Activated CD4-positive, alpha-beta T cell treated with anti-CD3 and anti-CD28 coated beads for 1 hour (primary cell): Measurements from ENCODE around the gene VWA3A.
"Not testable (repeated sequence)": the region's sequence is repeated elsewhere in the genome, so short reads cannot be mapped to it uniquely, and the experiment has no call there.

Experiments
- DNase-seq: peaks from one replicate; pipeline ENCODE4 v3.0.0-alpha.2; 2020

VWA3A gene

DNA sequence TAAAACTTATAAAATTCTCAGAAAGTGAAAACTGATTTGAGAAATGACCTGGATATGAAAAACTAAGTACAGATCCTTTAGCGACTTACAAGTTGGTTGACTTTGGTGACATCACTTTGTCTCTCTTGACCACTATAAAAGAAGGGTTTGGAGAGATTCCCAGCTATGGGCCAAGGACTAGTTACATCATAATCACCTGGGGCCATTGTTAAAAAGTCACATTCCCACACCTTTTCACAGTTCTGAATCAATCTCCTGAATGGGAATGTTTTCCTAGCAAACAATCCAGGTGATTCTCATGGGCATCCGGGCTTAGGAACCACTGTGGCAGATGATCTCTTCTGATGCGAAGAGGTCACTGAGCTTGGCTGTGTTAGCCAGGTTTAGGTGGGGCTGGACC lies 620 bp upstream of the VWA3A start:
- DNase-seq = no peak

DNA sequence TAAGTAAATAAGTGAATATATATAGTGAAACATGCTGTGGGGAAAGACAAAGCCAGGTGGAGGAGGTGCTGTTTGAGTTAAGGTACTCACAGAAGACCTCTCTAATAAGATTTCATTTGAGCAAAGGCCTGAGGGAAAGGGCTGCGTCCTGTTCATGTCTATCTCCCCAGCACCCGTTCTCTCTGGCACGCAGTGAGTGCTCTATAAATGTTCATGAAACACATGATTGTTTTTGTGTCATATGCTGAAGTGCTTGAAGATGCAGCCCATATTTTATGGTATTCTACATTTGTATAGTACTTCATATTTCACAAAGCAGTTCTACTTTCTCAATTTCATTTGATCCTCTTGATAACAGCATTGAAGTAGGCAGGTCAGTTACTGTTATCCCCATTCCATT lies 990 bp downstream of the VWA3A start:
- no peak for DNase-seq

DNA sequence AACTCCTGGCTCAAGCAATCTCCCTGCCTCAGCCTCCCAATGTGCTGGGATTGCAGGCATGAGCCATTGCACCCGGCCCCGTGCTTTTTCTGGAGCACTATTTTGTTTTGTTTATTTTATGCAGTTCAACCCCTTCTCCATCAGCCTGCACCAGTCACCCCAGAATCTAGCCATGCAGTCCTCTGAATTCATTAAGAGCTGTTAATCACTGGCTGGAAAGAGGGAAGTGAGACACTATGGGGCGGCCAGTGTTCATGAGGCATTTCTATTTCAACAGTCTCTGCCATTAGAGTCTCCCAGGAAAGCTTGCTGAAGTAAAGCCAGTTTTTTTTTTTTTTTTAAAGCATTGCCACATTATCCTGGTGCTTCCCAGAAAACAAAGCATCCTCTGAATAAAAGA lies 1.7 kb downstream of the VWA3A start:
- no peak for DNase-seq

- no peak for DNase-seq
These were observed 6.3 kb downstream of the VWA3A start for GRCh38 chr16:22098405-22099255.

DNA sequence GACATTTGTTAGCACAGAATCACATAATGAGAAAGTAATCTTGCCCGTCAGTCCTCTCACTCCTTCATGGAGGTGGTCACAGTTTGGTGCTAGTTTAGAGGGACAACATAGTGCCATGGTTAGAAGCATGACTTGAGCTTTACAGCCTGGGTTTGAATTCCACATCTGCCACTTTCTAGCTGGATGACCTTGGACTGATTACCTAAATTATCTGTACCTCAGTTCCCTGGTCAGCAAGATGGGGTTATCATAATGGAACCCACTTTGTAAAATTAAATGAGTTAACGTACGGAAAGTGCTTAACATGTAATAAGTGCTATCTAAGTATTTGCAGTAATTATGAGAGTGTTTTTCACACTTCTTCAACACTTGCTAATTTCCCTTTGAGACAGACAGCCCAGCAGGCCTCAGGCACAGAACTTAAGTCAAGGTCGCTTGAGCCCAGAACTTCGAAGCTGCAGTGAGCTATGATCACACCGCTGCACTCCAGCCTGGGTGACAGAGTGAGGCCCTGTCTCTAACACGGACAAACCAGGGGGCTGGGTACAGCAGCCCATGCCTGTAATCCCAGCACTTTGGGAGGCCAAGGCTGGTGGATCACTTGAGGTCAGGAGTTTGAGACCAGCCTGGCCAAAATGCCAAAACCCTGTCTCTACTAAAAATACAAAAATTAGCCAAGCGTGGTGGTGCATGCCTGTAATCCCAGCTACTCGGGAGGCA lies 7.1 kb downstream of the VWA3A start:
- no peak for DNase-seq

DNA sequence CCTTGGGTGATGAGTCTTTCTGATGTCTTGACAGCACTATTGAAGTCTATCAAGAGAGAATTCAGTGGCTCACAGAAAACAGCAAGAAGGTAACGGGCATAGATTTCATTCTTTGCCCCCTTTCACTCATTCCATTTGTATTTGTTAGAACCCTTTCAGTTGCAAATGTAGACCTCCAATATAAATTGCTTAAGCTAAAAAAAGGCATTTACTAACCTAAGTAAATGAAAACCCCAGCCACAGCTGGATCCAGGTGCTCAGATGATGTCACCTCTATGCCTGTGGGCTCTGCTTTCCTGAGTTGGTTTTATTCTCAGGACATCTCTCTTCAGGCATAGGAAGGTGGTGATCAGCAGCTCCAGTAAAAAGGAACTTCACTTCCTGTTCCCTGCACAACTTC lies 11.1 kb downstream of the VWA3A start:
- no peak for DNase-seq

DNA sequence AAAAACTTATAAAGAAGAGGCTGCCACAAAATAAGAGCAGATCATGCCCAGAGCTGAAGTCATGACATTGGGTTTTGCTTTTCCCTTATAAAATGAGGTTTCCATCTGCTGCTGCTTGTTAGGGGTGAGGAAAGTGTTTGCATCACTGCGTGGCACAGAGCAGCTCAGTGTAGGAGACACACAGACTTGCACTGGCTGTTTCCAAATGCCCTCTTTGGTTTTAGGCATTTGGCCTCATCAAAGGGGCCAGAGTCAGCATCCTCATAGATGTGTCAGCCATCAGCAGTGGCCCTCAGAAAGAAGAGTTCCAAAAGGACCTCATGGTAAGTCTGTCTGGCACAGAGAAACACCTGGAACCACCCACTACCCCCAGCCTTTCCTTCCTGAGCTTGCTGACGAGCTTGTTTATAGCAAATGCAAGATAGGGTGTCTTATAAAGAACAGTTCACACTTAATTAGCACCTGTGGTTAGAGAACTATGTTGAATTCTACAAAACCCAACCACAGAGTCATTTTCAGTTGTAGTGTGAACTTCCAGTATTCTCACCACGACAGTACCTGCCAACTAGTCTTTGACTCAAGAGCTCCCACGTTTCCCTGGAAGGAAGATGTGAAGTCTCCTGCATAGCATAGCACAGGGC lies 17.0 kb downstream of the VWA3A start:
- no peak for DNase-seq

DNA sequence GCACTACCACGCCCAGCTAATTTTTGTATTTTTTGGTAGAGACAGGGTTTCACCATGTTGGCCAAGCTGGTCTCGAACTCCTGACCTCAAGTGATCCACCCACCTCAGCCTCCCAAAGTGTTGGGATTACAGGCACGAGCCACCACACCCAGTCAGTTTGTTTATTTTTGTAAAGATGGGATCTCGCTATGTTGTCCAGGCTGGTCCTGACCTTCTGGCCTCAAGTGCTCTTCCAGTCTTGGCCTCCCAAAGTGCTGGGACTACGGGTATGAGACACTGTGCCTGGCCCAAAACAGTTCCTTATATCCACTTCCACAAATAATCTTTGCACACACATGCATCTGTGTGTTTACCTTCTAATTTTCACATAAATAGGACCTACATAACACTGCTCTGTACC lies 19.3 kb downstream of the VWA3A start:
- not testable (repeated sequence) for DNase-seq

DNA sequence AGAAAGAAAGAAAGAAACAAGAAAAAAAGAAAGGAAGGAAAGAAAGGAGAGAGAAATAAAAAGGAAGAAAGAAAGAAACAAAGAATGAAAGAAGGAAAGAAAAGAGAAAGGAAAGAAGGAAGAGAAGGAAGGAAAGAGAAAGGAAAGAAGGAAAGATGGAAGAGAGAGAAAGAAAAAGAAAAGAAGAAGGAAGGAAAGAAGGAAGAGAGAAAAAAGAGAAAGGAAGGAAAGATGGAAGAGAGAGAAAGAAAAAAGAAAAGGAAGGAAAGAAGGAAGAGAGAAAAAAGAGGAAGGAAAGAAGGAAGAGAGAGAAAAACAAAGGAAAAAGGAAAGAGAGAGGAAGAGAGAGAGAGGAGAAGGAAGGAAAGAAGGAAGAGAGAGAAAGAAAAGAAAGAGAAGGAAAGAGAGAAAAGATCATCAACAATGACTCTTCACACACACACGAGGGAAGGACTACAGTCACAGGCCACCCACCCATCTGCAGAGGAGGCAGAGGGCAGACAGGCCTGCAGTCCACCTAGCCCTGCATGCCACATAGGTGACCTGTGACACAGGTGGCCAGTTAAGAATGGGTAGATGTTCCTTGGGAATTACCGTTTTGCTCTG lies 23.9 kb downstream of the VWA3A start:
- DNase-seq = no peak

DNA sequence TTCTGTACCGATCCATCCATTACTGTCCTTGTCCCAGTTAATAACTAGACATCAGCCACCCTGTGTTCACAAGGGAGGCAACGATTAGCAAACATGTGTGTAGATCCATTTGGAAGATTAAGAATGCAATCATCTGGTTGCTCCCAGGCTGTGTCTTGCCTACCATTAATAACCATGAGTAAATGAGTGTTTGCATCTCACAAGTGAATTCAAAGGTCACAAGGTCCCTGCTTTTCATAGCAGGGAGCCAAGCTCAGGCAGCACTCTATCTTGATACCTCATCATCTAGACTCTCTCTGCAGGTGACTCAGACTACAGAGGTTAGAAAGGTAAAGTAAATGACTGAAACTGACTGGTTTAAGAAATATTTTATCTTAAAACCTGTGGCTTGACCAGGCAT lies 25.3 kb downstream of the VWA3A start:
- no peak for DNase-seq

GRCh38 chr16:22120440-22120839 lies 28.1 kb downstream of the VWA3A start:
- no peak for DNase-seq

- no peak for DNase-seq
These were observed 29.9 kb downstream of the VWA3A start for GRCh38 chr16:22122239-22122638.

DNA sequence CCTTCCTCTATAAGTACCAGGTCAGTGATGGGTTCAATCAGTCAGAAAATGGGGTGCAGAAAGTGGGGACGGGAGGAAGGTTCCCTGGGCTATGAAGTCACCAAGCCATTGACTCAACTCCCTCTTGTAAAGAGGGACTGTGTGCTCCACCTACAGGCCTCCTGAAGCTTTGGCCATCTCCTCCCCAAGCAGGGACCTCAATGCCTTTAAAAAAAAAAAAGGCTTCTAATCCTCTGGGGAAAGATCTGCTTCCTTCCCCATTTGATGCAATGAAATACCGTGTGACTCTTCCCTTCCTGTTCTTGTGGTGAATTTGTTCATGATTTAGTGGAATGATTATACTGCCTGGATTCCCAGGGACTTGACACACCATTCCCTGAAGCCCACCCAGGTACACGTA lies 30.8 kb downstream of the VWA3A start:
- no peak for DNase-seq

DNA sequence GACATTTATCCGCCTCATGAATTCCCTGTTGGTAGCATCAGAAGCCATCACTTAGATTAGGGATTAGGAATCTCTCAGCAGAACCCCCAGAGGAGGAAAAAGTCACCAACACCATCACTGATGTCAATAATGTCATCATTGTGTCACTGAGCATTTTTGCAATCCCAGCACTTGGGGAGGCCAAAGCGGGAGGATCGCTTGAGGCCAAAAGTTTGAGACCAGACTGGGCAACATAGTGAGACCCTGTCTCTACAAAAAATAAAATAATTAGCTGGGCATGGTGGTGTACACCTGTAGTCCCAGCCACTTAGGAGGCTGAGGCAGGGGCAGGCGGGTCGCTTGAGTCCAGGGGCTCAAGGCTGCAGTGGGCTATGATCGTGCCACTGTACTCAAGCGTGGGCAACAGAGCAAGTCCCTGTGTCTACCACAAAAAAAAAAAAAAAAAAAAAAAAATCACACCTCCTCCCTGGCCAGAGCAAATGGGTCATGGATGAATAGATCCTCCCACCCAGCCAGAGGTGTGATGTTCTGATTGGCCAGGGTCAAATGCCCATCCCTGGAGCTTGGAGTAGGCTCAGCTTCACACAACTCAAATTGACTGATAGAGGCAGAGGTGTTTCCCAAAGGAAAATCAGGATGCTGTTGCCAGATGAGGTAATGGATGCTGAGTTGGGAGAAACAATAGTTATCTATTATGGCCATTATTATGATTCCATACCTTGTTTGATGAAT lies 31.6 kb downstream of the VWA3A start:
- DNase-seq = no peak

GRCh38 chr16:22124583-22125284 lies 32.4 kb downstream of the VWA3A start:
- no peak for DNase-seq

DNA sequence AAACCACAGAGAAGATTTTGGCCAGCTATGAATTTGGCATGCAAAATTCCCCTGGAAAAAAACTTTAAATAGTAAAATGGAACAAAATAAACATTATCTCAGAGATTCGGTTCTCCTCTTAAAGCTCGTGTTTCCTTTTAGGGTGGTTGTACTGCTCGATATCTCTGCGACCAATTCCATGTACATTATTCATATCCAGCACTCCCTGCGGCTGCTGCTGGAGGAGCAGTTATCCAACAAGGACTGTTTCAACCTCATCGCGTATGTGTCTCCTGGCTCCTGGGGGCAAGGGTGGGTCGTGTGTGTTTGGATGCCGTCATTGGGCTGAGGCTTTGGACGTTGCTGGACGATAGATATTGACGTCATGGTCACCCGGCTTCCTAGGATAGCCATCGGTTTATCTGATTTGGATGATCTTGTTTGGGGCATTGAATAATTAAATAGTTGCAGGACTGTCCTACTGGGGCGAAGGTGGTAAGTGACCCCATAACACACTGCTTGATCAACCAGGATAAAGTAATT lies 33.8 kb downstream of the VWA3A start:
- no peak for DNase-seq

DNA sequence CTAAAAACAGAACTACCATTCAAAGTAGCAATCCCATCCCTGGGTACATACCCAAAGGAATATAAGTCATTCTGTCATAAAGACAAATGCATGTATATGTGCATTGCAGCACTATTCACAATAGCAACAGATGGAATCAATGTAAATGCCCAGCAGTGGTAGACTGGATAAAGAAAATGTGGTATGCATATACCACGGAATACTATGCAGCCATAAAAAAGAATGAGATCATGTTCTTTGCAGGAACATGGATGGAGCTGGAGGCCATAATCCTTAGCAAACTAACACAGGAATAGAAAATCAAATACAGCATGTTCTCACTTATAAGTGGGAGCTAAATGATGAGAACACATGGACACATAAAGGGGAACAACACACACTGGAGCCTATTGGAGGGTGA lies 36.2 kb downstream of the VWA3A start:
- not testable (repeated sequence) for DNase-seq

- no peak for DNase-seq
These were observed 38.2 kb downstream of the VWA3A start for GRCh38 chr16:22130528-22130927.

GRCh38 chr16:22132801-22133200 lies 40.5 kb downstream of the VWA3A start:
- no peak for DNase-seq

DNA sequence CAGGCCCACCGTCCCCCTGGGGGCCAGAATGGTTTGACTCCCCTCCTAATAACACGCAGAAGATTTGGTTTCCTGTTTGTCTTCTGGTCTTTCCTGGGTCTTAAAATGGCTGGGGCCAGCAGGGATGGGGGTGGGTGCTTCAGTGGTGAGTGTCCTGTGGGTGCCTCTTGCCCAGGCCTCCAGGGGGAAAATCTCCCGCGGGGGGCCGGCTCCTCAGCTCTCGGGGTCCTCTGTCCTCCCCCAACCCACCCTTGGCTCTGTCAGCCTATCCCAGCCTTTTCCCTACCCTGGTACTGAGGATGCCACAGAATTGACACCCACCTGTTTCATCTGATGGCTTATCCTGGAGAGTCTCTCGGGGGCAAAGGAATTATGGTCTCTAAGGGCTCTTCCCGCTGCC lies 46.1 kb downstream of the VWA3A start:
- DNase-seq = no peak

DNA sequence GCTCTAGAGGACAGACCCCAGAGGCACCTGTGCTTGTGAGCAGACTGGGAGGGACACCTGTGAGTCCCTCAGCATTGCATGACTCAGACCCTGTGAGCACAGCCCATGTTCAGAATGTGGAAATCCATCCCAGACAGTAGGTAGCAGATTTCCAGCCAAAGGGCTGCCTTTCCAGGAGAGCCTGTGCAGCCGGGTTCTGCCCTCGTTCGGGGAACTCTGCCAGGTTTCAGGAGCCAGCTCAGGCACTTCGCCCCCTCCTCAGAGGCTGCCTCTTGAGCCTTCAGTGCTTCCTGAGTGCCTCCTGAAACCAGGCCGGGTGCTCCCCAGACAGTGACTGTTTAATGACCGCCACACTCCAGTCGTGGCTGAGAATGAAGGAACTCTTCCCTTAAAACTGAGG lies 46.7 kb downstream of the VWA3A start:
- no peak for DNase-seq

GRCh38 chr16:22139732-22140131 lies 47.4 kb downstream of the VWA3A start:
- DNase-seq = no peak
